Neuronal stem cell (in vitro differentiated cells): ENCODE results near the gene ZKSCAN5.

ENCODE experiments used
- DNase-seq: peaks from one replicate; pipeline ENCODE4 v3.0.0-alpha.2; 2013; ENCODE audit warnings: low spot score
- H2AFZ ChIP-seq: one replicate; pipeline ENCODE4 v1.6.1; 2013; ENCODE audit warnings: mild to moderate bottlenecking, low read length, inconsistent platforms
- H2AK5ac ChIP-seq: 2 replicates; pipeline ENCODE4 v1.6.1; 2013; ENCODE audit warnings: low read depth, mild to moderate bottlenecking, inconsistent platforms, low read length, moderate library complexity, mixed read lengths
- H2BK120ac ChIP-seq: 2 replicates; pipeline ENCODE4 v1.6.1; 2013; ENCODE audit warnings: low read depth, mild to moderate bottlenecking, inconsistent platforms, low read length, moderate library complexity, mixed read lengths
- H2BK12ac ChIP-seq: one replicate; pipeline ENCODE4 v1.6.1; 2013; ENCODE audit warnings: low read length, inconsistent platforms
- H2BK15ac ChIP-seq: 2 replicates; pipeline ENCODE4 v1.6.1; 2013; ENCODE audit warnings: mild to moderate bottlenecking, low read length, inconsistent platforms, mixed read lengths
- H2BK5ac ChIP-seq: one replicate; pipeline ENCODE4 v1.6.1; 2013; ENCODE audit warnings: inconsistent platforms, mild to moderate bottlenecking, low read length, moderate library complexity
- H3K14ac ChIP-seq: one replicate; pipeline ENCODE4 v1.6.1; 2013; ENCODE audit warnings: low read length, inconsistent platforms
- H3K18ac ChIP-seq: 2 replicates; pipeline ENCODE4 v1.6.1; 2013; ENCODE audit warnings: low read length, inconsistent platforms
- H3K23ac ChIP-seq: 2 replicates; pipeline ENCODE4 v1.6.1; 2013; ENCODE audit warnings: low read depth, mild to moderate bottlenecking, mixed read lengths, low read length, inconsistent platforms; ENCODE audit not compliant: poor library complexity
- H3K27ac ChIP-seq: replicated peaks from 3 replicates; pipeline ENCODE4 v1.5.1; 2013; ENCODE audit warnings: low read length, inconsistent platforms
- H3K27me3 ChIP-seq, 3 experiments: 2 replicates each; pipeline ENCODE4 v1.6.1; 2013; ENCODE audit warnings: low read length in 3 of 3, mild to moderate bottlenecking in 2 of 3, inconsistent platforms in 1 of 3, low read depth in 1 of 3, mixed read lengths in 1 of 3, moderate library complexity in 1 of 3; ENCODE audit not compliant: control insufficient read depth in 3 of 3, insufficient read depth in 3 of 3
- H3K36me3 ChIP-seq, 2 donors: replicated peaks in 1 of 2; 2 replicates each; pipeline ENCODE4 v1.6.1; 2013; ENCODE audit warnings: low read length in 2 of 2; ENCODE audit not compliant: control insufficient read depth in 2 of 2, insufficient read depth in 2 of 2
- H3K4ac ChIP-seq: 2 replicates; pipeline ENCODE4 v1.6.1; 2013; ENCODE audit warnings: inconsistent platforms, mild to moderate bottlenecking, low read length, moderate library complexity
- H3K4me1 ChIP-seq, 2 donors: 1 replicate in 1 of 2; 2 replicates in 1 of 2; pipeline ENCODE4 v1.6.1; 2013; ENCODE audit warnings: low read length in 2 of 2, low read depth in 1 of 2; ENCODE audit not compliant: control insufficient read depth in 2 of 2, insufficient read depth in 1 of 2
- H3K4me2 ChIP-seq: one replicate; pipeline ENCODE4 v1.6.1; 2013; ENCODE audit warnings: mild to moderate bottlenecking, low read length, inconsistent platforms; ENCODE audit not compliant: insufficient read depth, poor library complexity, severe bottlenecking
- H3K4me3 ChIP-seq, 2 donors: 2 replicates each; pipeline ENCODE4 v1.5.1; 2013; ENCODE audit warnings: low read length in 2 of 2, mild to moderate bottlenecking in 2 of 2, inconsistent platforms in 1 of 2, moderate library complexity in 1 of 2
- H3K79me1 ChIP-seq: one replicate; pipeline ENCODE4 v1.6.1; 2013; ENCODE audit warnings: low read depth, mild to moderate bottlenecking, inconsistent platforms, low read length, moderate library complexity
- H3K9ac ChIP-seq: one replicate; pipeline ENCODE4 v1.6.1; 2013; ENCODE audit warnings: mild to moderate bottlenecking, low read depth, low read length, inconsistent platforms; ENCODE audit not compliant: poor library complexity
- H3K9me3 ChIP-seq, 2 donors: replicated peaks in 1 of 2; 2 replicates each; pipeline versions ENCODE3 to v1.6.1; 2013; ENCODE audit warnings: low read length in 2 of 2, mild to moderate bottlenecking in 2 of 2, inconsistent platforms in 1 of 2, low read depth in 1 of 2, mixed read lengths in 1 of 2, moderate library complexity in 1 of 2; ENCODE audit not compliant: control insufficient read depth in 2 of 2, insufficient read depth in 1 of 2
- H4K8ac ChIP-seq: one replicate; pipeline ENCODE4 v1.6.1; 2013; ENCODE audit warnings: low read depth, mild to moderate bottlenecking, inconsistent platforms, low read length, moderate library complexity
- H4K91ac ChIP-seq: one replicate; pipeline ENCODE4 v1.6.1; 2013; ENCODE audit warnings: low read length, low read depth, mild to moderate bottlenecking, inconsistent platforms; ENCODE audit not compliant: poor library complexity
- WGBS, 2 donors: extraction: QIAGEN DNeasy Blood & Tissue Kit; methylation state at CpG; one replicate each; pipeline ENCODE4 v1.1.7; 2013; ENCODE audit warnings: missing lambda C conversion rate in 2 of 2, mixed read lengths in 1 of 2; ENCODE audit not compliant: insufficient read length in 2 of 2, insufficient replicate concordance in 1 of 2; ENCODE audit errors: extremely low coverage in 2 of 2; 5-methylcytosine and 5-hydroxymethylcytosine counted together

Gene ZKSCAN5

GRCh38 chr7:99489235-99489634, 15.2 kb upstream of the ZKSCAN5 start:
- no peak overlapping the region for H3K27ac ChIP-seq
- DNase-seq: no peak
- H4K8ac ChIP-seq: no peak overlapping the region

GRCh38 chr7:99490878-99491277, 13.6 kb upstream of the ZKSCAN5 start:
- no peaks in the 10 kb centered on the region for H3K27me3 ChIP-seq
- WGBS, 2 donors: no CpG with 5 or more reads among the region's 3 CpGs
- H3K36me3 ChIP-seq: peaks cover 16 to 50% of the 10 kb centered on the region in 2 donors
- H3K9me3 ChIP-seq: peaks cover 13 to 21% of the 10 kb centered on the region in 2 donors
- DNase-seq: no peak
- no peak overlapping the region for H3K4ac ChIP-seq
- H3K4me2 ChIP-seq: no peak overlapping the region
- no peak overlapping the region for H3K9ac ChIP-seq
- H3K14ac ChIP-seq: no peak overlapping the region
- H4K8ac ChIP-seq: no peak overlapping the region
- H3K4me3 ChIP-seq: no peak overlapping the region
- no peaks in the 10 kb centered on the region for H3K4me1 ChIP-seq
- no peak overlapping the region for H2BK12ac ChIP-seq
- no peak overlapping the region for H3K18ac ChIP-seq
- H2AK5ac ChIP-seq: no peak overlapping the region
- no peak overlapping the region for H2BK5ac ChIP-seq
- no peak overlapping the region for H2BK15ac ChIP-seq
- no peak overlapping the region for H2AFZ ChIP-seq
- H3K27ac ChIP-seq: no peak overlapping the region
- H3K79me1 ChIP-seq: no peaks in the 10 kb centered on the region
- no peak overlapping the region for H3K23ac ChIP-seq
- H2BK120ac ChIP-seq: no peak overlapping the region
- no peak overlapping the region for H4K91ac ChIP-seq

More at GRCh38 chr7:99489235-99489634, 15.2 kb upstream of the ZKSCAN5 start:
- Histone ChIP-seq H2BK120ac (no peak overlapping the region), H3K18ac (no peak overlapping the region), H3K4ac (no peak overlapping the region), H3K4me1 (no peaks in the 10 kb centered on the region), H3K36me3 (peaks cover 13 to 58% of the 10 kb centered on the region in 2 donors), H3K23ac (no peak overlapping the region), H3K4me2 (no peak overlapping the region), H3K14ac (no peak overlapping the region), H2BK5ac (no peak overlapping the region), H2BK15ac (no peak overlapping the region), H2AFZ (no peak overlapping the region), H3K27me3 (no peaks in the 10 kb centered on the region), H2AK5ac (no peak overlapping the region), H3K9ac (no peak overlapping the region), H3K4me3 (no peak overlapping the region), H4K91ac (no peak overlapping the region), H2BK12ac (no peak overlapping the region), H3K79me1 (no peaks in the 10 kb centered on the region), H3K9me3 (peaks cover 12 to 16% of the 10 kb centered on the region in 2 donors)
- no CpG with 5 or more reads among the region's 4 CpGs for WGBS, 2 donors

GRCh38 chr7:99493823-99494222, 10.6 kb upstream of the ZKSCAN5 start:
- Histone ChIP-seq H3K79me1 (peaks cover 6% of the 10 kb centered on the region), H3K9ac (no peak overlapping the region), H2AFZ (no peak overlapping the region), H3K9me3 (peaks cover 13 to 24% of the 10 kb centered on the region in 2 donors), H2BK120ac (no peak overlapping the region), H3K4me3 (no peak overlapping the region), H3K14ac (no peak overlapping the region), H2BK5ac (no peak overlapping the region), H2BK12ac (no peak overlapping the region), H3K27ac (no peak overlapping the region), H3K4me2 (no peak overlapping the region), H4K8ac (no peak overlapping the region), H3K4ac (no peak overlapping the region), H2AK5ac (no peak overlapping the region), H3K27me3 (no peaks in the 10 kb centered on the region), H3K4me1 (peaks cover 6 to 7% of the 10 kb centered on the region in 2 donors), H3K23ac (no peak overlapping the region), H4K91ac (no peak overlapping the region), H3K36me3 (peaks cover 16 to 58% of the 10 kb centered on the region in 2 donors), H2BK15ac (no peak overlapping the region), H3K18ac (no peak overlapping the region)
- no CpG with 5 or more reads among the region's 6 CpGs for WGBS, 2 donors
- no peak for DNase-seq

- no peak overlapping the region for H4K8ac ChIP-seq
- H3K14ac ChIP-seq: no peak overlapping the region
- peaks cover 10 to 21% of the 10 kb centered on the region in 2 donors for H3K9me3 ChIP-seq
- H3K9ac ChIP-seq: no peak overlapping the region
- no peak overlapping the region for H3K23ac ChIP-seq
- peak overlapping the region in 1 of 2 donors; percentile 84 for H3K4me3 ChIP-seq
- no peak overlapping the region for H2BK12ac ChIP-seq
- H2AK5ac ChIP-seq: no peak overlapping the region
- H3K36me3 ChIP-seq: peaks cover 12 to 45% of the 10 kb centered on the region in 2 donors
- H2AFZ ChIP-seq: no peak overlapping the region
- no peak overlapping the region for H4K91ac ChIP-seq
- WGBS, 2 donors: no CpG with 5 or more reads among the region's 6 CpGs
- H3K27me3 ChIP-seq: no peaks in the 10 kb centered on the region
- no peak overlapping the region for H2BK120ac ChIP-seq
- H2BK5ac ChIP-seq: no peak overlapping the region
- peaks cover 10% of the 10 kb centered on the region for H3K79me1 ChIP-seq
- no peak for DNase-seq
- no peak overlapping the region for H2BK15ac ChIP-seq
- H3K18ac ChIP-seq: no peak overlapping the region
- no peak overlapping the region for H3K4ac ChIP-seq
- H3K27ac ChIP-seq: no peak overlapping the region
- H3K4me2 ChIP-seq: no peak overlapping the region
- peaks cover 7 to 8% of the 10 kb centered on the region in 2 donors for H3K4me1 ChIP-seq
These were observed 6.5 kb upstream of the ZKSCAN5 start for GRCh38 chr7:99497766-99498545.
